Suppressor macrophage (primary cell): Measurements from ENCODE around the gene SLC1A4.
A peak's percentile ranks its signal among the peaks of the same experiment; 100 is the strongest.

Experiments used
- DNase-seq, 4 experiments: peaks; one replicate each; pipeline ENCODE4 v3.0.0-alpha.2; 2020 to 2022

Gene SLC1A4

DNA sequence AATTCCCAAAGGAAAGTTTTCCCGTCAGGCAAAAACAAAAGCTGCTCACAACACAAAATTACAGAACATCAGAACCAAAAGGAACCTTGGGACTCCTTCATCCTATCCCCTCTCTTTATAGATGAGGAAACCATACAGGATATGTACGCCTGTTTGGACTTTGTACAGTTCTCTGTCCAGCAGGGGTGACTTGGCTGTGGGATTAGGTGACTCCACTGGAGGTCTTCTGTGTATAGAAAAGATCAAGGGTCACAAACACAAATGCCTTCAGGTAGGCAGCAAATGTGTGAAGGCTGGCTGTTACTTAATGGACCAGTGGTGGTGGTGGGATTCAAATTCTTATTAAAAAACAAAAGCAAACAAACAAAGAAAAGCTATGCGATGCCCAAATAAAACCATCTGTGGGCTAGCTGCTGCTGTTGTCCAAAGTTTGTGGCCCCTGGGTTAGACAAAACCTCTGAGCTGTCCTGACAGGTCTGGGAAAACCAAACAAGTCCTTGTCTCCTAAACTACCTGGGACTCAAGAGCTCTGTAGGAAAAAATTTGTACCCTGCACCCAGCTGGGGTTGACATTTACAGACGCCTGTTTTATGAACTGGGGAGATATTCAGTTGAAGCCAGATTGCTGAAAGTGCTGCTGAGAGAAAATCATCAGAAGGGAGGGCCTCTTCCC lies 65.7 kb downstream of the SLC1A4 start:
- DNase-seq: peak in 1 of 4 experiments; percentile 66

DNA sequence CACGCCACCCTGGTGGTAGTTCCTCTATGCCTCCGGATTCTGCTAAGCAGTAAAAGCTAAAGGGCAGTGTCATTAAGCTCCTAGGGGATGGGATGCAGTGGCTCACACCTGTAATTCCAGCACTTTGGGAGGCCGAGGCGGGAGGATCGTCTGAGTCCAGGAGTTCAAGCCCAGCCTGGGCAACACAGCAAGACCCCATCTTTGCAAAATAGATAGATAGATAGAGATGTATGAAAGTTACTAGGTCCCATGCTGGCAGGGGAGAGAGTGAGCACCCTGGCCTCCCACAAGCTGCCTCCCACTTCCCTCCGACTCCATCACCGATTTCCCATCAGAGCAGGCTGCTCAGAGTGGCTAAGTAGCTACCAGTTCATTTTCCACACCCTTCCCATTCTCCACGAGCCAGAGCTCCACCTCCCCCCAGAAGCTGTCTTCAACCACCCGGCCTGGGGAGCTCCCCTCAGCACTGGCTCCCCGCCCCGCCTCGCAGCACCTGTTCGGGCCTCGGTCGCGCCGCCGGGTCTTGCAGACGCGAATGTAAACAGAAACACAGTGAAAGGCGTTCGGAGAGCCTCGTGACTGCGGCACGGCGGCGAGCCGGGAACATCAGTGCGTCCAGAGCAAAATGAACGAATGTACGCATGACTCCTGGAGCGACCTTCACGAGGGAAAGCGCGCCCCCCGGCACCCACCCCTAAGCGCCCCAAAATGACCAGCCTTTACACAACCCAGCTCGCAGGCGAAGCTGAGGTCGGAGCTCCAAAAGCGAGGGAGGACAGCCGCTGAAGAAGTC lies 66.4 kb downstream of the SLC1A4 start:
- DNase-seq: peak in 3 of 4 experiments; percentile 71 to 75 (median 73)

DNA sequence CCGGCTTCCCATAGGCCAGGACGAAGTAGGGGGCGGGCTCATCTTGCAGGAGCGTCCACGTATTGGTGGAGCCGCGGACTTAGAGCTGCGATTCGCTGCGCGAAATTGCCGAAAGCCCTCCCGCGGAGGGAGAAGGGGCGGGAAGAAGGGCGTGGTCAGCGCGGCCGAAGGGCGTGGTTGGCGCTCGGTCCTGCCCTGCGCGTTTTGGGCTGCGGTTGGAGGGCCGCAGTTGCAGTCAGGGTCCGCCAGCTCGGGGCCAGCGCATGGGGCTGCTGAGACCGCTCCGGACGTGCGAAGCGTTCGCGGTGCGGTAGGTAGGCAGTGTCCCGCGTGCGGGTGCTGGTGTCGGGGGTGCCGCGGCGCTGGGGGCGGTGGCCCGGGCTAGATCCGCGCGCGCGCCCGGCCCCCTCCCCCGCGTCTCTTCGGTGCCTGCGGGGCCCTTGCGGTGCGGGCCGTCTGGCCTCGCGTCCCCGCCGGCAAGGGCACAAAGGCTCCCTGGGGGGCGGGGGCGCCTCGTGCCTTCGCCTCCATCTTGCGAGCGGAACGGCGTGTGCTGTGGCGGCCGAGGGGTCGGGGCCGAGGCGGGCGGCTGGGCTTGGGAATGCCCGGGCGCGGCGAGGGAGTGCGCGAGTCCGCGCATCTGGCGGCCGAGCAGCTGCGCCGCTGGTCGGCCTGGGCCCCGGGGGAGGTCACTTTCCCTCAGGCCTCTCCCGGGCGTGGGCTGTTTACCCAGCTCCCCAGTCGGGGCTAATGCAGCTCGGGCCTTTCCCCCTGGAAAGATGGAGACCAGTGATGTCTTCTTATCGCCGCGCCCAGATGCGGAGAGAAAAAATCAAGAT lies 67.2 kb downstream of the SLC1A4 start, which contains the start of gene CEP68:
TSS of gene CEP68 (plus strand) at position 202 of the 839 bp plus-strand sequence. CDS start 13,029 bp downstream, outside the sequence.
- DNase-seq: peak; percentile 98 to 99 (median 99)

DNA sequence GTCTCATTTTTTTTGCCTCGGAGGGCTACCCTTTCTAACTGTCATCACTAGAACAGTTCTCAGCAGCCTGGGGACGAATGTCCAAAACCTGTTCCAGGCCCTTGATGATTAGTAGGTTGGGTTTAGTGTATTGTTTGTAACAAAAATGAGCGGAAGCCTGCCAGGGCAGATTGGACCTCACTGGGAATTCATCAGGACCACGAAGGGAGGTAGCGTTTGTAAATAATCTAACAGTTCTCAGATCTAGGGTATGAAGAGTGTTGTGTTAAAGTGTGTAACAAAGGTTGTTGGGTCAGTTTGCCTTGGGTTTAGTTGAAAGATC lies 67.8 kb downstream of the SLC1A4 start:
- no peak for DNase-seq

DNA sequence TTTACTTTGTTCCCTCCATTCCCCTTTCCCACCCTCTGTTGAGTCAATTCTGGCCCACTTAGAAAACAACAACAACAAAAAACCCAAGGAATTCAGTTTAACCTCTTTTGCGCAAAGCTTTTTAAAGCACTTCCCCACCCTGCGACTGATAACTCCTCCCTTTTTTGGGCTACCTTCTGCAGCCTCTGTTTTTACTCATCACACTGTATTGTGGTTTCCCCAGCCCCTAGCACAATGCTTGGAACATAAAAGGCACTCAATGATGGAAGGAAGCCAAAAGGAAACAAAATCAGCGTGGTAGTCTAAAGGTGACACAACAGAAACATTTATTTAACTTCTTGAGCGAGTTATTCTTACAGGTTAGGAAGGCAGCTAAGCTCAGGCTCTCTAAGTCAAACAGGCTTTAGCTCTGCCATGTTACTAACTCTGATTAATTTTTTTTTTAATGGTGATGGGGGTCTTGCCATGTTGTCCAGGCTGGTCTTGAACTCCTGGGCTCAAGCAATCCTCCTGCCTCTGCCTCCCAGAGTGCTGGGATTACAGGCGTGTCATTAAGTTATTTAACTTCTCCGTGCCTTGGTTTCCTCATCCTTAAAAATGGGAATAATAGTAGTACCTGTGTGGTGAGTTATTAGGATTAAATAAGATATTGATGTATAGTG lies 68.3 kb downstream of the SLC1A4 start:
- peak; percentile 57 to 81 (median 64) for DNase-seq

DNA sequence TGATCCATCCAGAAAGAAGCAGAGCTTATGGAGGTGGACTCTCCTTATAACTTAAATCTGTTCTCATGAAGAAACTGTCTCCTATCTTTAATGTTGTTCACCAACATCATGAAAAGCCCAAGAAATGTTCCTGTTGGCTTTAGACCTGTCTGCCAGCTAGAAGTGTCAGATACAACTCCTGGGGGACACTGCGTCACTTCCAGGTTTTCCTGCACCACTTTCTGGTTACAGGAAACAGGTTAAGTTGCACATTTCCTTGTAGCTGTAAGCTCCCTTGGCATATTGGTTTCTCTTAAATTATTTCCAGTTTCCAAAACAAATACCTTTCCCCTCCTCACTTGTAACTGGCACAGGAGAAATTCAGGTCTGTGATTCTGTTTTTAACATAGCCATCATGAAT lies 69.9 kb downstream of the SLC1A4 start:
- DNase-seq: no peak

DNA sequence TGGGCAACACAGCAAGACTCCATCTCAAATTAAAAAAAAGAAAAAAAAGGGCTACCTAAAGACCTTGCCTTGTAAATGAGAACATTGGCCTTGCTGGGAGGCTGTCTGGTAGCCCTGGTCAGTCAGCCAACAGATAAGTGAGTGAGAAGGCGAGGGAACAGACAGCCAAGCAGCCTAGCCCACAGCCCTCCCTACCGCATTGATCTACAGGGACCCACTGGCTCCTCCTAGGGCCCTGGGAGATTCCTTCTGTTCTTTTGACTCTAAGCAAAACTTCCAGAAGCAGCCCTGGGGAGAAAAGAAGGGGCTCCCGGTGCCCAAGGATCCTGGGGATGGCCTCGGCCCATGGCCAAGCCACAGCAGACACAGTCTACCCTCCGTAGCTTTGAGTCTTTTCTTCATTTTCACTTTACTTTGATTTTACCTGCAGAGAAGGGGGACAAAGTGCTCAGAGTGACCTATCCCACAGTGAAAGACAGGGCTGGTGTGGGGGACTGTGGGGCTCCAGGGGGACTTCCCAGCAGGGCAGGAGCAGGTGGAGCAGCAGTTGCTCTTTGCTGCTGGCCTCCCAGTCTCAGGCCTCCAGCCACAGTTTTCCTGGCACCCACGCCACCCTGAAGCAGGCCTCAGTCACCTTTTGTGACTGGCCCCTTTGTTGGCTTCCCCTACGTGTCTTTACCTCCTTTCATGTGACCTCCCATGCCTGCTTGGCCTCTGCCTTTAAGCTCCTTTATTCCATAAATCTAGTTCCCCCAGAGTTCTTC lies 72.1 kb downstream of the SLC1A4 start:
- no peak for DNase-seq

DNA sequence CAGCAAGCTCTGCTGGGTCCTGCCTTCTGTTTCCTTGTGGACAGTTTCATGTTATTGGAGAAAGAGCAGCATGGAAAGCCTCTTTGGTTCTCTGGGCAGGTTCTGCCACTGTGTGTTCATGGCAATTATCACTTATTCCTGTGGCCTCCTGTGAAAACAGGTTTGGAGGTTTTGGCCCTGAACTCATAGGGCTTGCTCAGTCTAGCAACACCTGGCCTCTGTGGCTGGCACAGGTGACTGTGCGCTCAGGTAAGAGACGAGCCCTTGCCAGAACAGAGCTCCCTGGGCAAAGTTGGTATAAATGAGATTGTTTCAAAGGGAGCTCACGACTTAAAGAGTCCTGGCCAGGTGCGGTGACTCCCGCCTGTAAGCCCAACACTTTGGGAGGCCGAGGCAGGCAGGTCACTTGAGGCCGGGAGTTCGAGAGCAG lies 72.7 kb downstream of the SLC1A4 start:
- DNase-seq: no peak

DNA sequence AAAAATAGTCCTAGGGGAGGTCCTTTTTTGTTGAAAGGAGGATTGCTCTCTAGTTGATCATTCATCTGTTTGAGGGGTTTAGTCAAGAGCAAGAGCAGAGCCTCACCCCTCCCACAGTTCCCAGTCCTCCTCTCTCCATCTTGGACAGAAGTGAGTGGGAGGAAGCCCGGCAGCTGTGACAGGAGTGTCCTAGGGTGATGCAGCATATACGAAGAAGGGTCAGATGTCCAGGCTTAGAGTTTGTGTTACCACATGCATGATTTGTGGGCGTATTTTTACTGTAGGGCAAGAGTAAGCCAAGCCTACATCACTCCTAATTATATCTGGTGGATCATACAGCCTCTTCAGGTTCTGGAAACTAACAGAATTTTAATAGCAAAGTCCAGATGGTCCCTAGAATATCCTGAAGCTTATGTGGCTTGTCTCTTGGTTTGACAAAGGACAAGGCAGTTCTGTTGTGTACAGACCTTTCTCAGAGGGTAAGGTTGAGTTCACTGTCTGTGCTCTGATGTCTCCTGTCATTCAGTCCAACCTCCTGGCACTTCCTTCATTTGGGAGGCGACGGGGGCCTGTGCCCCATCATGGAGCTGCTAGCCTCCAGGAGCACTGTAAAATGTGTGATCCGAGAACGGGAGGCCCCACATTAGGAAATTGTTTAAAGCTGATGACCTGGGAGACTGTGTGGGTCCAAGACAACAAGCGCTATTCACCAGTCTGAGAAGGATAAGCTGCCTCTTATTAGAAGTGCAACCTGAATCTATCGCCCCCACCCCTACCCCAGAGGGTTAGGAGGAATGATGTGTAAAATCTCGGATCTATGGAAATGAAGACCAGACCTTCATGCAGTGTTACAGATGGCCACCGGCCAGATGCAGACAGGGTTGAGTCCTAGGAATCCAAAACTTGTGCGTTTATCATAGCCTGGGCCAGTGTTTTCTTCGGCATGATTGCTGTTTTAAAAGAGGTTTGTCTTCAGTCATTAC lies 73.9 kb downstream of the SLC1A4 start:
- DNase-seq: peak; percentile 82 to 96 (median 86)

DNA sequence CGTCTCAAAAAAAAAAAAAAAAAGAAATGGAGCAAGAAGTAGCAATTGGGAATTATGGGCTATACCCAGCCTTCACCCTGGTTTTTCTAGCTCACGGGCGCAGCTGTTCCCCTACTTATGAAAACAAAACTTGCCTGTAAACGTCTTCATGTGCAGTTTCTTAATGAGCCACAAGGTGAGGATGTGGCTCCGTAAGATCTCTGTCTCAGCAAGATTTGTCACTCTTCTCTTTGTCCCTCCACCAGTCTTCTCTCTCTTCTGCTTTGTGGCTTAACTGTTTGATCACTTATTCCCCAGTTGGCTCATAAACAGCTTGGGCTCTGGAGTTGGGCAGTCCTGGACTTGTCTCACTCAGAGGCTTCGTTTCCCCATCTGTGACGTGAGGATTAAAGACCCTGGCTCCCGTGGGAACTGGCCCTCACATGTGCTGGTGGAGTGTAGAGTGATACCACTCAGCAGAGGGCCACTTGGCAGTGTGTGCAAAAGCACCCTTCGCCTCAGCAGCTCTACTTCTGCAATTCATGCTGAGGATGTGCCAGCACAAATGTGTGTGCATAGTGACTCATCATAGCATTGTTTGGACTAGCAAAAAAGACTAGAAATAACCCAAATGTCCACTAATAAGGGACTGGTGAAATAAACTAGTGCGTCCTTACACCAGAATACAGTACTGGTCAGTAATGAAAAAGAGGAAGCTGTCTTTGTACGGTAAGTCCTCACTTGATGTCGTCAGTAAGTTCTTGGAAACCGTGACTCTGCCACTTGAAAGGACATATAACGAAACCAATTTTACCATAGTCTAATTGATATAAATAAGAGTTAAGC lies 75.7 kb downstream of the SLC1A4 start:
- peak; percentile 95 to 100 (median 96) for DNase-seq

DNA sequence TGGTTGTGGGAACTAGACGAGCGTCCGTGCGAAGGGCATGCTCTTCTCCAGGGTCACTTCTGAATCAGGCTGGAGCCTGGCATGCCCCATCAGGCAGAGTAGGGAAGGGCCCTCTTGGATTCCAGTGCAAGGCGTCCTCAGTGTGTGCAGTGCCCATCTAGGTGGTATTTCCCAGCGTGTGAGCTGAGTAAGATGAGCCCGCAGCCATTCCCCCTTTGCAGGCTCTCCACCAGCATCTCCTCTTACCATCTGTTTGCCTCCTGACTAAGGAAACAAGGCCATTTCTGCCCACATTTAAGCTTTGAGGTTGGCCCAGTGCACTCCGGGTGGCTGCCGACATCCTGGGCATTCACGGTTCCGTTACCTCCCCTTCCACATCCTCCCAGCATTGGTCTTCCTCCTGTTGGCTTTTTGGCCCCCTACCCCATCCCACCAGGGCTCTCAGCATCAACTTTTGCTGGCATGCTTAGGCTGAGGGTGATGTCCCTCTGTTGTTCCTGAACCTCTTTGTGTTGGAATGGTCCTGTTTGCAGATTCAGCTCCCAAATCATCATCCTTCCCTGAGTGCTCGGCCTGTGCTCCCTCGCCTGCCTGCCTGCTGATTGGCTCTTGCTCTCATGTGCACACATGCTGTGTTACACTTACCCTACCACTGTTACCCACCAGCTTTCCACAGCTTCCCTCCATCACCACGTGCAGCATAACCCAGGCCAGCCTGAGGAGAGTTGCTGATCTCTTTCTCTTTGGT lies 78.8 kb downstream of the SLC1A4 start:
- no peak for DNase-seq

DNA sequence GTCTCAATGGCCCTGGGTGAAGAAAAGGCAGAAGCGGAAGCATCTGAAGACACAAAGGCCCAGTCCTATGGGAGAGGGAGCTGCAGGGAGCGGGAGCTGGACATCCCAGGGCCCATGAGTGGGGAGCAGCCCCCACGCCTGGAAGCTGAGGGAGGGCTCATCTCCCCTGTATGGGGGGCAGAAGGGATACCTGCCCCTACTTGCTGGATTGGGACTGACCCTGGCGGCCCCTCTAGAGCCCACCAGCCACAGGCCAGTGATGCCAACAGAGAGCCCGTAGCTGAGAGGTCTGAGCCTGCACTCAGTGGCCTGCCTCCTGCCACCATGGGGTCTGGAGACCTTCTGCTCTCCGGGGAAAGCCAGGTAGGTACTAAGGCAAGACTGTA lies 80.2 kb downstream of the SLC1A4 start:
- peak in 1 of 4 experiments; percentile 13 for DNase-seq

DNA sequence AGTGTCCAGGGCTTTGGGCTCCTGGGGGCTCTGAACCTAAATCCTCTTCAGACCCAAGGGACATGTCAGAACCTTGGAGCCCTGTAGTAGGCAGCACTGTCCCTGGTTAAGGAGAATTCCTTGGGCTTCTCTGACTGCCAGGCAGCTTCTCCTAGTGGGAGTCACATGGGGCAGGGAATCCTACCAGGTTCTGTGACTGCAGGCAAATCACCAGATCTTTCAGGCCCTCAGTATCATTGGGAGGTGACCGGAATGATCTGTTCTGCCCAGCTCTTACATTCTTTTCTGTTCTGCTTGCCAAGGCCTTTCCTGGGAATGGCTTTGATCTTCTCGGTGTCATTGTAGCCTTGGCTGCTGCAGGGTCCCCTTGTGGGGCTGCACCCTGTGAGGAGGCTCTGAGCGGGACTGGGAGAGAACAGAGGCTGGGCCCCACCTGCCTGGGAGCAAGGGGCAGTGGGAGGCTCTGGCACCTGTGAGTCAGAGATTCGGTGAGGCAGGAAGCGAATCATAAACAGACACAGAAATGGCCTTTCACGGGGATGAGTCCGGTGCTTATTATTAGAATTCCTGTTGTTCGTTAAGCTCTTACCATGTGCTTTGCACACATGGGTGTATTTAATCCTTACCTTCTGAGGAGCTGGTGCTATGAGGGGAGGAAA lies 81.1 kb downstream of the SLC1A4 start:
- no peak for DNase-seq

DNA sequence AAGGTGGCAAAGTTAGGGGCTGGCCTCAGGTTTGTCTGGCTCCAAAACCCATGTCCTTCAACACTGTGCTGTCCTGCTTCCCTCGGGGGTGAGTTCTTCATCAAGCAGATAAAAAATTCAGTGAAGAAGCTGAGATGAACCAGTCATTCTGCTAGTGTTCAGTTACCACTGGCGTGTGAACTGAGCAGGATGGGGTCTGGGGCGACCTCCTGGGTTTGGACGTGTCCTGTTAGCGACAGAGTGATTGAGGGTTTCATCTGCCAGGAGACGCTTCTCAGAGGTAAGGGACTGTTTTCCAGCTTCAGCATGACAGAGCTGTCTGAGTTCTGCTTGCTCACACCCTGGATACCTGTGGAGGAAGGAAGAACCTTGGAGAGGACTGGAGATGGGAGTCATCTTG lies 81.7 kb downstream of the SLC1A4 start:
- DNase-seq: no peak

DNA sequence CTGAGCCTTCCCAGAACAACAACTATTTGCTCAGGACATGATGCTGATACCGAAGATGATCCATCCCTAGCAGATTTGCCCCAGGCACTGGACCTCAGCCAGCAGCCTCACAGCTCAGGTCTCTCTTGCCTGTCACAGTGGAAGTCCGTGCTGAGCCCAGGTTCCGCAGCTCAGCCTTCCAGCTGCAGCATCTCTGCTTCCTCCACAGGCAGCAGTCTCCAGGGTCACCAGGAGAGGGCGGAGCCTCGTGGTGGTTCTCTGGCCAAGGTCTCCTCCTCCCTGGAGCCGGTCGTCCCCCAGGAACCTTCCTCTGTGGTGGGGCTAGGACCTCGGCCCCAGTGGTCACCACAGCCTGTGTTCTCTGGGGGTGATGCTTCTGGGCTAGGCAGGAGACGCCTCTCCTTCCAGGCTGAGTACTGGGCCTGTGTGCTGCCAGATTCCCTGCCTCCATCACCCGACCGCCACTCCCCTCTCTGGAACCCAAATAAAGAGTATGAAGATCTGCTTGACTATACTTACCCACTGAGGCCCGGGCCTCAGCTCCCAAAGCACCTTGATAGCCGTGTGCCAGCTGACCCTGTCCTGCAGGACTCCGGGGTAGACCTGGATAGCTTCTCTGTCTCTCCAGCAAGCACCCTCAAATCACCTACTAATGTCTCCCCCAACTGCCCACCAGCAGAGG lies 82.4 kb downstream of the SLC1A4 start:
- DNase-seq: no peak

DNA sequence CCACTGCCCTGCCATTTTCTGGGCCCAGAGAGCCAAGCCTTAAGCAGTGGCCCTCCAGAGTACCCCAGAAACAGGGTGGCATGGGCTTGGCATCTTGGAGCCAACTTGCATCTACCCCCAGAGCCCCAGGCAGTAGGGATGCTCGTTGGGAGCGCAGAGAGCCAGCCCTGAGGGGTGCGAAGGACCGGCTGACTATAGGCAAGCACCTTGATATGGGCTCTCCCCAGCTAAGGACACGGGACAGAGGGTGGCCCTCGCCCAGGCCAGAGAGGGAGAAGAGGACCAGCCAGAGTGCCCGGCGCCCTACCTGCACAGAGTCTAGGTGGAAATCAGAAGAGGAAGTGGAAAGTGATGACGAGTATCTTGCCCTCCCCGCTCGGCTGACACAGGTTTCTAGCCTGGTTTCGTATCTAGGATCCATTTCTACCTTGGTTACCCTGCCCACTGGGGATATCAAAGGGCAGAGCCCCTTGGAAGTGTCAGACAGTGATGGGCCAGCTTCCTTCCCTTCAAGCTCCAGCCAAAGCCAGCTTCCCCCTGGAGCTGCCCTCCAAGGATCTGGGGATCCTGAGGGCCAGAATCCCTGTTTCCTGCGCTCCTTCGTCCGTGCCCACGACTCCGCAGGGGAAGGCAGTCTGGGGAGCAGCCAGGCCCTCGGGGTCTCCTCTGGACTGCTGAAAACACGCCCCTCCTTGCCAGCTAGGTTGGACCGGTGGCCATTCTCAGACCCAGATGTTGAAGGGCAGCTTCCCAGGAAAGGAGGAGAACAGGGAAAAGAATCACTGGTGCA lies 83.2 kb downstream of the SLC1A4 start:
- no peak for DNase-seq
